Fibroblast of the conjunctiva (primary cell): ENCODE results near the gene FLCN.

Experiments
- DNase-seq: peaks from one replicate; pipeline ENCODE4 v3.0.0-alpha.2; 2010; ENCODE audit warnings: low read depth

Gene FLCN

DNA sequence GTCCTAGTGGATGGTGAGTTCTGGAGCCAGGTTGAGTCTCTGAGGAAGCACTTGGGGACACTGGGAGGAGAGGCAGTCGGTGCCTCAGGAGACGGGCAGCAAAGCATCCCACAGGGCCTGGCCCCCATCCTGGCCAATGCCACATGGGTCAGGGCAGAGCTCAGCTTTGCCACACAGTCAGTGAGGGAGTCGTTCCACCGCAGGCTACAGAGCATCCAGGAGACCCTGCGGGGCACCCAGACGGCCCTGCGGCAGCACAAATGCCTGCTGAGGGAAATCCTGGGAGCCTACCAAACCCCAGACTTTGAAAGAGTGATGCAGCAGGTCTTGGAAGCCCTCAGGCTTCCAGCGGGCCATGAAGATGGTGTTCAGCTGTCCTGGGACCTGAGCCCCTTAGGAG is 70.5 kb downstream of the FLCN start:
- DNase-seq, result no peak

DNA sequence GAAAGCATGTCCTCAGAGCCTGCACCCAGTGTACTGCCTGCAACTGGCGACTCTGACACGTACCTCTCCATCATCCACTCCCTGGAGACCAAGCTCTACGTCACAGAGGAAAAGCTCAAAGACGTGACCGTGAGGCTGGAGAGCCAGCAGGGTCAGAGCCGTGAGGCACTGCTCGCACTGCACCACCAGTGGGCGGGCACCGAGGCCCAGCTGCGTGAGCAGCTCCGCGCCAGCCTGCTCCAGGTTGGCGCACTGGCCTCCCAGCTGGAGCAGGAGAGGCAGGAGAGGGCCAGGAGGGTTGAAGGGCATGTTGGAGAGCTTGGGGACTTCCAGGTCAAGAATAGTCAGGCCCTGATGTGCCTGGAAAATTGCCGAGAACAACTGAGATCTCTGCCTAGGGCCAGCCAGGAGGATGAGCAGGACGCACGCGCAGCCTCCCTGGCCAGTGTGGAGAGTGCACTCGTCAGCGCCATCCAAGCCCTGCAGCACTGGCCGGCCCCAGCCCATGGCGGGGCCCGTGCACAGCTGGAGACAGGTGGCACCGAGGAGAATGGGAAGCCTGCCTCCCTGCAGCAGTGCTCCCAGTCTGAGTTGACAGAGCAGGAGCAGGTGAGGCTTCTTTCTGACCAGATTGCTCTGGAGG is 71.2 kb downstream of the FLCN start:
- no peak for DNase-seq

DNA sequence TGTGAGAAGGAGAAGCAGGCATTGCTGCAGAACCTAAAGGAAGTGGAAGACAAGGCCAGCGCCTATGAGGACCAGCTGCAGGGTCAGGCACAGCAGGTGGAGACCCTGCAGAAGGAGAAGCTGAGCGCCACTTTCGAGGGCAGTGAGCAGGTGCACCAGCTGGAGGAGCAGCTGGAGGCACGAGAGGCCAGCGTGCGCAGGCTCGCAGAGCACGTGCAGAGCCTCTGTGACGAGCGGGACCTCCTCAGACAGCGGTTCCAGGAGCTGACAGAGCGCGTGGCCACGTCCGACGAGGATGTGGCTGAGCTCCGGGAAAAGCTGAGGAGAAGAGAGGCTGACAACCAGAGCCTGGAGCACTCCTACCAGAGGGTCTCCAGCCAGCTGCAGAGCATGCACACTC is 72.3 kb downstream of the FLCN start:
- DNase-seq, result no peak

DNA sequence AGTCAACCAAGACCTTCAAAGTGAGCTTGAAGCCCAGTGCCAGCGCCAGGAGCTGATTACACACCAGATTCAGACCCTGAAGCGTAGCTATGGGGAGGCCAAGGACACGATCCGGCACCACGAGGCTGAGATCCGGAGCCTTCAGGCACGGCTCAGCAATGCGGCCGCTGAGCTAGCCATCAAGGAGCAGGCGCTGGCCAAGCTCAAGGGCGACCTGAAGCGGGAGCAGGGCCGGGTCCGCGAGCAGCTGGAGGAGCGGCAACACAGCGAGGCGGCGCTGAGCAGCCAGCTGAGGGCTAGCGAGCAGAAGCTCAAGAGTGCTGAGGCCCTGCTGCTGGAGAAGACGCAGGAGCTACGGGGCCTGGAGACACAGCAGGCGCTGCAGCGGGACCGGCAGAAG is 72.8 kb downstream of the FLCN start:
- no peak for DNase-seq
